ENCODE results near the gene SRD5A2. TPM values are rescaled to one million over a fixed set of nuclear protein-coding genes. Genes with fewer than 3 reads are reported as not detected.

Gene SRD5A2
- total and polyA plus RNA-seq, 2 donors (not counting 1 experiment from before 2014, with no cell fraction given) = not detected

DNA sequence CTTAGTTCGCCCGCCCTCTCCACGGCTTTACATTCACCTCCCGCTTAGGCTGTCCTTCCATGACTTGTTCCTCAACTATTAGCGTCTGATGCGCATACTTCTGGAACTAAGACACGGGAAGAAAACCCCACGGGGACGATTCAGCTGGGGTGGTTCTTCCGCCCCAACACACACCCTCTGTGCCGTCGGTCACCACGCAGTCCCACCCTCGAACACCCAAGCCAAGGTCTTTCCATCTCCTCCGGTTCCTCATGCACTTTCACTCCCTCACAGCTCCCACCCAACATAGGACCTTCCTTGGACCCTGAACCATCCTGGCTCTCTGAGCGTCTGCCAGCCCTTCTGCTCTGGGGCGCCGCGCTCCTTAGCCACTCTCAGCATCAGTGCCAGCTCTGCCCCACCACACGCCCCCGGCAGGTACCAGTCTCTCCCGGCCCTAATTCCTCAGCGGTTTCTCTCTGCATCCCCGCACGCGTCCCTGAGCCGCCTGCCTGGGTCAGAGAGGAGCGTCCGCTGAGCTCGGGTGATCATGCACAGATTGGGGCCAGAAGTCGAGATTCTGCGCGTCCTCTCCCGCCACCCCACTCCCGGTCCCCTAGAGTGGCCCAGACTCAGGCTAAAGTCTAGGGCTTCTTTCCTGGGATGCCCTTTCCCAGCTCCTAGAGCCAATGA, 522 bp upstream of the SRD5A2 start:
- CTCF ChIA-PET = no interaction called here
- no peak overlapping the region for H3K27ac ChIP-seq (ENCODE audit: low read length in 2 of 2)
- H3K9ac ChIP-seq (ENCODE audit: low read length) = no peak overlapping the region
- no peak for ATAC-seq (ENCODE audit: low read depth)
- Mint-ChIP-seq H3K27ac (no peak overlapping the region), H3K4me1 (no peaks in the 10 kb centered on the region), H3K4me3 (no peak overlapping the region), H3K9me3 (ENCODE audit: insufficient read depth) (no peaks in the 10 kb centered on the region), H3K27me3 (peaks cover 53% of the 10 kb centered on the region)
- POLR2A ChIA-PET = interaction anchor here (0.6 kb wide), 1 partner anchor 15 kb away, joined by 4 read pairs; no protein-coding TSS in a partner anchor
- H3K79me2 ChIP-seq (ENCODE audit: control insufficient read depth, insufficient read depth, low read length) = no peaks in the 10 kb centered on the region
- H3K36me3 ChIP-seq (replicated peaks in 1 of 2; ENCODE audit: control extremely low read depth in 1 of 2, control insufficient read depth in 1 of 2, extremely low read depth in 1 of 2, insufficient read depth in 2 of 2, low read length in 1 of 2) = no peaks in the 10 kb centered on the region
- 55% methylated on average over 35 of the region's 35 CpGs for WGBS (ENCODE audit: insufficient coverage)
- intact Hi-C loops (cut with micrococcal nuclease) = no loop called here
- no peak for DNase-seq
- TF ChIP-seq, protein P1, sequence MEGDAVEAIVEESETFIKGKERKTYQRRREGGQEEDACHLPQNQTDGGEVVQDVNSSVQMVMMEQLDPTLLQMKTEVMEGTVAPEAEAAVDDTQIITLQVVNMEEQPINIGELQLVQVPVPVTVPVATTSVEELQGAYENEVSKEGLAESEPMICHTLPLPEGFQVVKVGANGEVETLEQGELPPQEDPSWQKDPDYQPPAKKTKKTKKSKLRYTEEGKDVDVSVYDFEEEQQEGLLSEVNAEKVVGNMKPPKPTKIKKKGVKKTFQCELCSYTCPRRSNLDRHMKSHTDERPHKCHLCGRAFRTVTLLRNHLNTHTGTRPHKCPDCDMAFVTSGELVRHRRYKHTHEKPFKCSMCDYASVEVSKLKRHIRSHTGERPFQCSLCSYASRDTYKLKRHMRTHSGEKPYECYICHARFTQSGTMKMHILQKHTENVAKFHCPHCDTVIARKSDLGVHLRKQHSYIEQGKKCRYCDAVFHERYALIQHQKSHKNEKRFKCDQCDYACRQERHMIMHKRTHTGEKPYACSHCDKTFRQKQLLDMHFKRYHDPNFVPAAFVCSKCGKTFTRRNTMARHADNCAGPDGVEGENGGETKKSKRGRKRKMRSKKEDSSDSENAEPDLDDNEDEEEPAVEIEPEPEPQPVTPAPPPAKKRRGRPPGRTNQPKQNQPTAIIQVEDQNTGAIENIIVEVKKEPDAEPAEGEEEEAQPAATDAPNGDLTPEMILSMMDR (IDR thresholded peaks at IDR 0.05) = no peak
- no peak for TF ChIP-seq EZH2 (IDR thresholded peaks at IDR 0.05; ENCODE audit: borderline replicate concordance, insufficient read depth, low read depth, low read length, poor library complexity, severe bottlenecking)
- peaks cover 0 to 28% (median 11%) of the 10 kb centered on the region in 4 experiments for H3K27me3 ChIP-seq (replicated peaks in 1 of 4; ENCODE audit: control extremely low read depth in 1 of 4, control insufficient read depth in 3 of 4, insufficient read depth in 4 of 4, low read length in 3 of 4)
- H2AFZ ChIP-seq (ENCODE audit: insufficient read depth, low read depth, low read length, poor library complexity, severe bottlenecking) = no peak overlapping the region
- peaks cover 0 to 22% (median 1%) of the 10 kb centered on the region in 3 donors for H3K9me3 ChIP-seq (ENCODE audit: control extremely low read depth in 1 of 3, control insufficient read depth in 2 of 3, insufficient read depth in 1 of 3, low read length in 2 of 3)
- no peaks in the 10 kb centered on the region for H4K20me1 ChIP-seq (ENCODE audit: control insufficient read depth, insufficient read depth, low read length, poor library complexity, severe bottlenecking)
- no peaks in the 10 kb centered on the region for H3K4me1 ChIP-seq (ENCODE audit: control insufficient read depth in 2 of 2, insufficient read depth in 2 of 2, low read length in 2 of 2)
- H3K4me2 ChIP-seq (replicated peaks; ENCODE audit: low read depth, low read length, poor library complexity, severe bottlenecking) = no peak overlapping the region
- H3K4me3 ChIP-seq (ENCODE audit: control extremely low read depth in 1 of 5, extremely low read depth in 1 of 5, insufficient read depth in 1 of 5, low read depth in 2 of 5, low read length in 4 of 5) = no peak overlapping the region

DNA sequence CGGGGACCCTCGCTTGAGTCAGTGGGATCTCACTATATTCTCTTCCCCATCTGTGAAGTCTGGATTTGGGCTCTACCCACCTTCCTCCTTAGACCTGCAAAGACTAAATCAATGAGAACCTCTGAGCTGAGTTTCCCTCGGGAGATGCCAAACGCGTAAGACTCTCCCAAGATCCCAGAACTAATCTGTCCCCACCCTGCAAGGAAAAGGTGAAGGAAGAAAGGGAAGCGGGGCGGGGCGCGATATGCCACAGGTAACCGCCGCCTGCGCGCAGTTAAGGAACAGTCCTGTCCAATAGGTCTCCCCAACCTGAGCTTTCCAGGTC, 780 bp downstream of the SRD5A2 start:
- no peak overlapping the region for H3K4me2 ChIP-seq (replicated peaks; ENCODE audit: low read depth, low read length, poor library complexity, severe bottlenecking)
- H3K9ac ChIP-seq (ENCODE audit: low read length) = no peak overlapping the region
- Mint-ChIP-seq H3K9me3 (ENCODE audit: insufficient read depth) (no peaks in the 10 kb centered on the region), H3K27ac (no peak overlapping the region), H3K4me1 (no peaks in the 10 kb centered on the region), H3K27me3 (peaks cover 52% of the 10 kb centered on the region), H3K4me3 (no peak overlapping the region)
- H4K20me1 ChIP-seq (ENCODE audit: control insufficient read depth, insufficient read depth, low read length, poor library complexity, severe bottlenecking) = no peaks in the 10 kb centered on the region
- TF ChIP-seq, protein P1 (IDR thresholded peaks at IDR 0.05) = no peak
- TF ChIP-seq EZH2 (IDR thresholded peaks at IDR 0.05; ENCODE audit: borderline replicate concordance, insufficient read depth, low read depth, low read length, poor library complexity, severe bottlenecking) = no peak
- 14% methylated on average over 8 of the region's 13 CpGs for WGBS (ENCODE audit: insufficient coverage)
- no peak overlapping the region for H3K4me3 ChIP-seq (ENCODE audit: control extremely low read depth in 1 of 5, extremely low read depth in 1 of 5, insufficient read depth in 1 of 5, low read depth in 2 of 5, low read length in 4 of 5)
- DNase-seq (no peak), ATAC-seq (ENCODE audit: low read depth) (no peak)
- peaks cover 0 to 26% (median 11%) of the 10 kb centered on the region in 4 experiments for H3K27me3 ChIP-seq (replicated peaks in 1 of 4; ENCODE audit: control extremely low read depth in 1 of 4, control insufficient read depth in 3 of 4, insufficient read depth in 4 of 4, low read length in 3 of 4)
- H3K27ac ChIP-seq (ENCODE audit: low read length in 2 of 2) = no peak overlapping the region
- ChIA-PET CTCF (no interaction called here), POLR2A (no interaction called here)
- no peaks in the 10 kb centered on the region for H3K36me3 ChIP-seq (replicated peaks in 1 of 2; ENCODE audit: control extremely low read depth in 1 of 2, control insufficient read depth in 1 of 2, extremely low read depth in 1 of 2, insufficient read depth in 2 of 2, low read length in 1 of 2)
- no peak overlapping the region for H2AFZ ChIP-seq (ENCODE audit: insufficient read depth, low read depth, low read length, poor library complexity, severe bottlenecking)
- intact Hi-C loops (cut with micrococcal nuclease) = no loop called here
- no peaks in the 10 kb centered on the region for H3K4me1 ChIP-seq (ENCODE audit: control insufficient read depth in 2 of 2, insufficient read depth in 2 of 2, low read length in 2 of 2)
- H3K9me3 ChIP-seq (ENCODE audit: control extremely low read depth in 1 of 3, control insufficient read depth in 2 of 3, insufficient read depth in 1 of 3, low read length in 2 of 3) = peaks cover 0 to 13% (median 2%) of the 10 kb centered on the region in 3 donors
- no peaks in the 10 kb centered on the region for H3K79me2 ChIP-seq (ENCODE audit: control insufficient read depth, insufficient read depth, low read length)
